ENCODE measurements around the gene TRAPPC6A. TPM values are rescaled to one million over a fixed set of nuclear protein-coding genes. Genes with fewer than 3 reads are reported as not detected.

TRAPPC6A gene
- total RNA-seq, 1 donor from 2014 or later, result 14.2 TPM

DNA sequence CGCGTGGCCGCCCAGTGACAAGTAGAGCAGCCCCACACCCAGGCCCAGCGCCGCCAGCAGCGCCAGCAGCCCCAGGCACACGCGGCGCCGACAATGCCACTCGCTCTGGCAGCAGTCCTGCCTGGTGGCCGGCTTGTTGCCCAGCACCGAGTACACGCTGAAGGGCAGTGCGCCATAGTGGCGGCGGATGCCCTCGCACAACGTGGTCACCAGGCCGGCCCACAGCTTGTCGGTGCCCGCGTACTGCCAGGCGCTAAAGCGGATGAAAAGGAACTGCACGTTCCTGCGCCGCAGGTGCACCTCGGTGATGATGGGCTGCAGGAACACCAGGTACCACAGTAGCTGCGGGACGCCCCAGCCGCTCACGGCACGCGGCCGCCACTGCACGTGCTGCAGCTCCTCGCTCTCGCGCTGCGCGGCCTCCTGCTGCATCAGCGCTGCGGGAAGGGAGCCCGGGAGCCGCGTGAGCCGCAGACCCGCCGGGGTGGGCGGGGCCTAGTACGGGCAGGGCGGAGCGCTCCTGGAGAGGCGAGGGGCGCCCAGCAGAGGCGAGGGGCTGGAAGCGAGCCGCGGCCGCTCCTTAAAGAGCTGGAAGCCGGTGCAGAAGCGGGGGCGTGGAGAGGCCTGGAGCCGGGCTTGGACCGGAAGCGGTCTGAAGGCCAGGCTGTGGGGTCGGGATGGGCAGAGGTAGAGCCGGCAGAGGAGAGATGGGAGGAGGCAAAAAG is 24.5 kb downstream of the TRAPPC6A start:
- intact Hi-C loops (cut with DNase I), result no loop called here
- peak; percentile 60 for ATAC-seq
- DNase-seq (ENCODE audit: missing footprints), result no peak

DNA sequence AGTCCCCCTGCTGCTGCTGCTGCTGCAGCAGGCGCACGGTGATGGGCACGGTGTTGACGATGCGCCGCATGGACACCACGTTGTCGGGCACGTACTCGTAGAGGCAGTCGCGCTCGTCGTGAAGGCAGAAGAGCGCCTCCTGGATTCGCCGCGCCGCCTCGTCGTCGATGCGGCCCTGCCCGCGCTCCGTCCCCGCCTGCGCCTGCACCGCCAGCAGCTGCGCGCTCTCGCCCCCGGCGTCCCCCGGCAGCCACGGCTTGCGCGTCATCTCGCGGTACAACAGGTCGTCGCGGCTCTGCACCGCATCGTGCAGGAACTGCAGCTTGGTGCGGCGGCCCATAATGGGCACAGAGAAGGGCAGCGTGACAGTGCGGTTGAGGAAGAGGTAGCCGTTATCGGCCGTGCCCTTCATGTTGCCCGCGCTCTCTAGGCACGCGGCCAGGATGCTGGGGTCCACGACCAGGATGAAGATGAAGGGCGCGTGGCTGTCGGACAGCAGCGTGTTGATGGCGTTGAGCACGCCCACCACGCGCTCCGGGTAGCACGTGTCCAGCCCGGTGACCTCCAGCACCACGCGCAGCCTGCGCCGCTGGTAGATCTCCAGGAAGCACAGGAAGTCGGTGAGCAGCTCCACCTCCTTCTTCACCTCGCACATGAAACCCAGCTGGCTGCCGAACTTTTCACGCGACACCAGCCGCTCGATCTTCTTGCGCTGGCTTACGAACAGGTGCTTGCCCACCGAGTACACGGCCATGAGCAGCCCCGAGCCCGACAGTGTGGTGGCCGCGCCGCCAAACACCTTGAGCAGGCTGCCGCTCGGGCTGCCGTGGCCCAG is 25.3 kb downstream of the TRAPPC6A start:
- intact Hi-C loops (cut with DNase I), result no loop called here
- ATAC-seq (peak; percentile 47), DNase-seq (ENCODE audit: missing footprints) (no peak)

DNA sequence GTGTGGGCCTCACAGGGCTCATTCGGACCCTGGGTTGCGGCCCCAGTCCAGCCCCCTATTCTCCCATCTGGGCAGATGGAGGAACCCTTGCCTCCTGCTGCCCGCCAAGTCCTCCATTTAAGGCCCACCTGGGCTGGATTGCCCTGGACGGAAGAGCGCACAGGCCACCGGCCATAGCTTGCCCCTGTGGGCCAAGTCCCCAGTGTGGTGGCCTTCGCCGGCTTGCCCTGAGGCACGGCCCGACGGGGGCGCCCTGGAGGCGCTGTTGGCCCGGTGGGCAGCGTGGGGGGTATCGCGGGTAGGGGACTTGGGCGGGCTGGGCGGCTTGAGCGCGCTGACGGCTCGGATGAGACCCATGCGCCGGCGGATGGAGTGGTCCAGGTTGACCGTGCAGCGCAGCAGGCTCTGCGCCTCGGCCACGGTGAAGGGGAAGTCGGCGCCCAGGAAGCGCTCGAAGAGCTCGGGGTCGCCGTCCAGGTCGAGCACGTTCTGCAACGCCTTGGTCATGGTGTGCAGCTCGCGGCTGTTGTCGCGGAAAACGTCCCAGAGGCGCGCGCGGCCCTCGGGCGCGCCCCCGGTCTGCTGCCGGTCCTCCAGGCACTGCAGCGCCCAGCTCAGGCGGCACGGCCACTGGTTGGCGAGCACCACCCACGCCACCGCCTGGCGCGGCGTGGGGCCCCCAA is 26.1 kb downstream of the TRAPPC6A start:
- DNase-seq (ENCODE audit: missing footprints) (peak; percentile 31), ATAC-seq (no peak)
- intact Hi-C loops (cut with DNase I), result no loop called here

DNA sequence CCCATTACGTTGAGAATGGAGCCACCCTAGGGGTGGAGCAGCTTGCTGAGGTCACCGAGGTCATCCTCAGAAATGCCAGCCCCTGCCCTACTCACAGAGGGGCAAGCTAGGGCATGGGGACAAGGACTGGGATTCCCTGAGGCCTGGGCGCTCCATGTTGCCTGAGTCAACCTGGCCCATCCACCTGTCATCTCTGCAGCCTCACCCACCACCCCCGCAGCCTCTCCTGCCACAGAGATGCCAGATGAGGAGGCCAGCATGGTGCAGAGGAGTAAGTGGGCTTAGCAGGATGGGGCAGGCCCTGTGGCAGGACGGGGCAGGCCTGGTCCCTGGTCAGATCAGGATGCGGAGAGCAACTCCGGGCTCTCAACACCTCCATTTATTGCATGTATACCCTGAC is 26.7 kb downstream of the TRAPPC6A start:
- DNase-seq (ENCODE audit: missing footprints) (peak; percentile 9), ATAC-seq (no peak)
- intact Hi-C loops (cut with DNase I), result no loop called here

DNA sequence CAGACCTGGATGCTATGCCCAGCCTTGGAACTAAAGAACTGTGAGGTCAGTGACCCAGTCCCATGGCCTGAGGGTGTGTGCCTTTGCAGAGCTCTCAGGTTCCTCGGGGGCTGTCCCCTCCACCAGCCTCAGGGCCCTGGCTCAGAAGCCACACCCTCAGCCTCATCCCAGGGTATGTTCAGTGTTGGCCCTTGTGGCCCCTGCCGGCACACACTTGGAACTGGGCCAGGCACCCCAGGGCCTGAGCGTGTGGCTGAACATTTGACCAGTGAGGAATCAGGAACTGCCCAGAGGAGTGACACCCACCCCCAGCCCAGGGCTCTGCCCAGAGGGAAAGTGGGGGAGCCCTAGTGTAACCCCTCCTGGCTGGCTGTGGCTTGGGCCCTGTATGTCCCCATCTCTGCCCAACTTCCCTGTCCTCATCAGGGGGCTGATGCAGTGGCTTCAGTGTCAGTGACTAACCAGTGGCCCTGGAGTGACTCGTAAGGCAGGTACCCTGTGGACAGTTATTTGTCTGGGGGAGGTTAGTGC is 27.2 kb downstream of the TRAPPC6A start:
- intact Hi-C loops (cut with DNase I), result no loop called here
- ATAC-seq, result no peak

DNA sequence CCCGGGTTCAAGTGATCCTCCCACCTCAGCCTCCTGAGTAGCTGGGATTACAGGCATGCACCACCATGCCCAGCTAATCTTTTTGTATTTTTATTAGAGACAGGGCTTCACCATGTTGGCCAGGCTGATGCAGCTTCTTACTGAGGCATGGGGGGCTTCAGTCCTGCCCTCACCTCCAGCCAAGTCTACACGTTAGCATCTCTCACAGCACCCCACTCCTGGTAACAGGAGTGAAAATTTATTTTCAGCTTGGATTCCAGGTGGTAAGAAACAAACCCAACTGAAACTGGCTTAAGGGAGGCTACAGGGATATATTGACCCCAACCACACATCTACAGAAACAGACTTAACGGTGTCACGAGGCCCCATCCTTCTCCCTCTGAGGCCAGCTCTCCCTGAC is 27.9 kb downstream of the TRAPPC6A start:
- ATAC-seq (no peak), DNase-seq (ENCODE audit: missing footprints) (peak; percentile 21)
- intact Hi-C loops (cut with DNase I), result no loop called here

More for the DNA sequence above, 27.2 kb downstream of the TRAPPC6A start:
- DNase-seq (ENCODE audit: missing footprints), result peak; percentile 37

DNA sequence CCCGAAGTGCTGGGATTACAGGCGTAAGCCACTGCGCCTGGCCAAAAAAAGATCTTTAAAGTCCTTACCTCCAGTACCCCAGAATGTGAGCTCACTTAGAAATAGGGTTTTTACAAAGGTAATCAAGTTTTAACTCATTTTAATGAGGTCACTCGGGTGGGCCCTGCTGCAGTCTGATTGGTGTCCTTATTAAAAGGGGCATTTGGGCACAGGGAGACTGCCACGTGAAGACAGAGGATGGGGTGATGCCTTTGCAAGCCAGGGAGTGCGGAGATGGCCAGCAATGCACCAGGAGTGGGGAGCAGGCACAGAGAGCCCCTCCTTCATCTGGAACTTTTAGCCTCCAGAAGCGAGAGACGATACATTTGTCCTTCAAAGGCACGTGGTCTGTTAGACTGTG is 28.9 kb downstream of the TRAPPC6A start:
- intact Hi-C loops (cut with DNase I), result no loop called here
- ATAC-seq, result no peak
- DNase-seq (ENCODE audit: missing footprints), result no peak

DNA sequence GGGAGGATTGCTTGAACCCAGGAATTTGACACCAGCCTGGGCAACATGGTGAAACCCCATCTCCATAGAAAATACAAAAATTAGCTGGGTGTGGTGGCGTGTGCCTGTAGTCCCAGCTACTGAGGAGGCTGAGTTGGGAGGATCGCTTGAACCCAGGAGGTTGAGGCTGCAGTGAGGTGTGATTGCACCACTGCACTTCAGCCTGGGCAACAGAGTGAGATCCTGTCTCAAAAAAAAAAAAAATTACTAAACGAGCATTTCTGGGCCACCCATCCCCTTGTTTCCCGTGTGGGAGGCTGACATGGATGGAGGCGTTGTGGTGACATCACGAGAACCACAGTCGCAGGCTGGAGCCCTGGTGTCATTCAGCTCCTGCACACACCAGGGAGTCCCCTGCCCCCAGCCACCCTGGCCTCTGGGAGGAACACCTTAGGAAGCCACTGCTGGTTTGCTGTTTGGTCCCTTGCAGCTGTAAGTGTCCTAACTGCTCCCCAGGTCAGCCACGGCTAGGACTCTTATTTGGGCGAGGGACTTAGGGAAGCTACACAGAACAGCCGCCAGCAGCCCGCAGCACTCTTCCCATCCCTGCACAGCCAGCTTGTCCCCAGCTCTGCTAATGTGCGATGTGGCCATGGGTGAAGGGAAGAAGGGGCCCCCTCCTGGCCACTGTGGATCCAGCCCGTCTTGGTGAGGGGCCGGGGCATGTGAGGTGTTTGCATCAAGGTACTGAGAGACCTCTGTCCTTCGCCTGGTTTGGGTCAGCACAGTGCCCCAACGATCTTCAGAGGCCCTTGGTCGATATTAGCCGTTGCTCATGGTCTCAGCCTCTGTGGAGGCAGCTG is 30.0 kb downstream of the TRAPPC6A start:
- ATAC-seq (no peak), DNase-seq (ENCODE audit: missing footprints) (no peak)
- intact Hi-C loops (cut with DNase I), result no loop called here

DNA sequence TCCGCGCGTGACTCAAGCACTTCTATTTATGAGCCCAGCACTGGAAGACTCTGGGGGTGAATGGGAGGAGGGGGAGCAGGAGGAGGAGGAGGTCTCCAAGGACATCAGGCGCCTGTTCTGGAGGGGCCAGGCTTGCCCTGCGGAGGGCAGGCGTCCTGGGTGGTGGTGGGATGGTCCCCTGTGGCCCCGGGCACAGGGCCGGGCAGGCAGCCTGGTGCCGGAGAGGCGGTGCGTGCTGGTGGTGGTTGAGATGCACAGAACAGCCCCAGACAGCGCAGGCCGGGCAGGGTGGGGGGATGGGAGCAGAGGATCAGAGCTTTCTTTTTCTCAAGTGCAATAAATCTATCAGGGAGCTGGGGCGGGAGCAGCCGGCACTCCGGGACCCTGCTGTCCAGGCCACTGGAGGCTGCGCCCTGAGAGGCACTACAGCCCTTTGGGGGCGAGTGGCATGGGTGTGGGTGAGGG is 31.3 kb downstream of the TRAPPC6A start:
- ATAC-seq (no peak), DNase-seq (ENCODE audit: missing footprints) (no peak)
- intact Hi-C loops (cut with DNase I), result no loop called here

DNA sequence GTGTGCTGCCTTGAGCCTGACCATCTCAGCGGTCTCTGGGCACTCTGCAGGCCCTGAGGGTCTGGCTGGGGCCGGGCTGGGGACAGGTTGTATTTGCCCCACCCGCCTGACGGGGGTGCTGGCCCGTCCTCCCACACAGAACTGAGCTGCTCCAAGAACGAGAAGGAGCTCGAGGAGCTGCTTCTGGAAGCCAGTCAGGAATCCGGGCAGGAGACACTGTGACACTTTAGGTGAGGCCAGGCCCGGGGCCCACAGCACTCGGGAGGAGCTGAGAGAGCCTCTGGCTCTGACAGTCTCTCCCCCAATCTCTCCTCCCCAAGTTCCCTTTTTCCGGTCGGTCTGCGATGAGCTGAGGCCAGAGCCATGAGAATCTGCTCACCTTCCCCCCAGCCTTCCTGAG is 31.8 kb downstream of the TRAPPC6A start:
- intact Hi-C loops (cut with DNase I), result no loop called here
- no peak for DNase-seq (ENCODE audit: missing footprints)
- no peak for ATAC-seq

DNA sequence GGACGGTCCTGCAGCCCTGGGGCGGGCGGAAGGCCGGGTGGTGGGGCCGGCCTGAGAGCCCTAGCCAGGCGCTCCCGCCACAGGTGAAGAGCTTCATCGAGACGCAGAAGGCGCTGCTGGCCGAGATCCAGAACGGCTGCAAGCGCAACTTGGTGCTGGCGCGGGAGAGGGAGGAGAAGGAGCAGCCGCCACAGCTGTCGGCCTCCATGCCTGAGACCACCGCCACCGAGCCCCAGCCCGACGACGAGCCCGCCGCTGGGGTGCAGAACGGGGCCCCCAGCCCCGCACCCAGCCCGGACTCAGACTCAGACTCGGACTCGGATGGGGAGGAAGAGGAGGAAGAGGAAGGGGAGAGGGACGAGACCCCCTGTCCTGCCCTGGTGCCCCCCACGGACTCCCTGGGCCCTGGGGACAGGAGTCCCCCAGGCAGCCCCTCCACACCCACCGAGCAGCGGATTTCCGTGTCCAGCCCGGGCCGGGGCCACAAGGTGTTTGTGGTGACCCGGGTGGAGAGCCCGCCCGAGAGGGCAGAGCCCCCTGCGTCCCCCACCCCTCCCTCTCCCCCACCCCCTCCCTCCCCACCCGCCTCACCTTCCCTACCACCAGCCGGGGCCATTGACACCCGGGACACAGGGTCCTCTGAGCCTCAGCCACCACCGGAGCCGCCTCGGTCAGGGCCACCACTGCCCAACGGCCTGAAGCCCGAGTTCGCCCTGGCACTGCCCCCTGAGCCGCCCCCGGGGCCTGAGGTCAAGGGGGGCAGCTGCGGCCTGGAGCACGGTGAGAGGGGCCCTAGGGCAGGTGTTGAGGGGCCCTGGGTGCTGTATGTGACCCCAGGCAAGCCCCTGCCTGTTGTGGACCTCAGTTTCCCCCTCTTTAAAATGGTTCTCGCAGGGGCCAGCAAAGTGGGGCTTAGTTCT is 32.5 kb downstream of the TRAPPC6A start:
- ATAC-seq, result no peak
- no peak for DNase-seq (ENCODE audit: missing footprints)
- intact Hi-C loops (cut with DNase I), result no loop called here

DNA sequence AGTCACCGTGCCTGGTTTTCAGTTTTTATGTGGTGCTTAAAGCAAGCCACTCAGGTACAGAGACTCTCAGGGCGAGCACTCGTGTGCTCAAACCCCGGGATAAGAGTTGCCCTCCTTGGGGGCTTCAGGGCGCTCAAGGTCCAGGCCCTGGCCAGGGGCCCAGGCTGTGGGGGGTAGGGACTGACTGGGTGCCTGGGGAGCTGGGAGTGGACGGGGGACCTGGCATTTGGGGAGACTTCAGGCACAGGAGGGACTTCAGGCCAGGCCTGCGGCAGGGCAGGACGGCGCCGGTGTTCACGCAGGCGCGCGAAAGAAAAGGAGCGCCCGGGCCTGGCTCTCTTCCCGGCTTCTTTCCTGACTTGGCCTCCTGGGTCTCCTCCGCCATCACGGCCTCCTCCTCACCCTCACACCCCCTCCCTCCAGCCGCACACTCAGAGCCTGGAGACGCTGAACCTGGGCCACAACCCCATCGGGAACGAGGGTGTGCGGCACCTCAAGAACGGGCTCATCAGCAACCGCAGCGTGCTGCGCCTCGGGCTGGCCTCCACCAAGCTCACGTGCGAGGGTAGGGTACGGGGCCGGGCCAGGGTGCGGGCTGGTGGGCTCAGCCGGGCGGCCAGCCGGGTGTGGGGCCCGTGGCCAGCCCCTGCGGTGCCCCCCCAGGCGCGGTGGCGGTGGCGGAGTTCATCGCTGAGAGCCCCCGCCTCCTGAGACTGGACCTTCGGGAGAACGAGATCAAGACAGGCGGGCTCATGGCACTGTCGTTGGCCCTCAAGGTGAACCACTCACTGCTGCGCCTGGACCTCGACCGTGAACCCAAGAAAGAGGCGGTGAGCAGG is 33.4 kb downstream of the TRAPPC6A start:
- intact Hi-C loops (cut with DNase I), result no loop called here
- no peak for DNase-seq (ENCODE audit: missing footprints)
- ATAC-seq, result no peak

DNA sequence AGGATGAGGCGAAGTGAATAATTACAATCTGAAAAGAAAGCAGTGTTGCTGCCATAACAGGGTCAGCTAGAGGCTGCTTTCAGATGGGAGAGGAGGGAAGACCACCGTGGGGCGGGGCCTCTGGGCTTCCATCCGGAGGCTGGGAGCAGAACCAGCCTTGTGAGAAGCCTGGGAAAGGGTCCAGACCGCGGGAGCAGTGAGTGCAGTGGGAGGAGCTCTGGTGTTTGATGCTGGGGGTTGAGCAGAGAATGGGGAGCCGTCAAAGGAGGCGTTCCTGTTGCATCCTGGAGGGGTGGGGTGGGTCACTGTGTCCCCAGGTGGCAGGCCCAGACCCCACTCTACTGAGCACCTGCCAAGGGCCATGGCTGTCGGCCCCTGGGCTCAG is 35.3 kb downstream of the TRAPPC6A start:
- intact Hi-C loops (cut with DNase I), result no loop called here
- ATAC-seq (no peak), DNase-seq (ENCODE audit: missing footprints) (no peak)

DNA sequence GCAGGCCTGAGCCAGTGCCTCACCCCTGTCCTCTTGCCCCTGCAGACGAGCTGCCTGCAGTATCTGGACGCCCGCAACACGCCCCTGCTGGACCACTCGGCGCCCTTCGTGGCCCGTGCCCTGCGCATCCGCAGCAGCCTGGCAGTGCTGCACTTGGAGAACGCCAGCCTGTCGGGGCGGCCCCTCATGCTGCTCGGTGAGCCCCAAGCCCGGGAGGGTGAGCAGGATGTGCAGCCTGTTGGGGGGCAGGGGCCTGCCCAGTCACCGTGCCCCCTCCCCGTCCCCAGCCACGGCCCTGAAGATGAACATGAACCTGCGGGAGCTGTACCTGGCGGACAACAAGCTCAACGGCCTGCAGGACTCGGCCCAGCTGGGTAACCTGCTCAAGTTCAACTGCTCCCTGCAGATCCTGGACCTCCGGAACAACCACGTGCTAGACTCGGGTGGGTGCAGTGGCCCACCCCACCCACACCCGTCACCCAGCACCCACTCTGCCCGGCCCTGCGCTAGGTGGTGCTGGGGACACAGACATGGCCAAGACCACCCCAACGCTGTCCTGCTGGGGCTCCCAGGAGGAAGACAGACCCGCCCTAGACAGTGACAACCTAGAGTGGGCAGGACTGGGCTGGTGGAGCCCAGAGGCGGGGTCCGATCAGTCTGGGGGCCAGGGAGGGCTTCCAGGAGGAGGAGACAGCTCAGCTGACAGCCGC is 35.9 kb downstream of the TRAPPC6A start:
- intact Hi-C loops (cut with DNase I), result no loop called here
- DNase-seq (ENCODE audit: missing footprints) (no peak), ATAC-seq (no peak)

DNA sequence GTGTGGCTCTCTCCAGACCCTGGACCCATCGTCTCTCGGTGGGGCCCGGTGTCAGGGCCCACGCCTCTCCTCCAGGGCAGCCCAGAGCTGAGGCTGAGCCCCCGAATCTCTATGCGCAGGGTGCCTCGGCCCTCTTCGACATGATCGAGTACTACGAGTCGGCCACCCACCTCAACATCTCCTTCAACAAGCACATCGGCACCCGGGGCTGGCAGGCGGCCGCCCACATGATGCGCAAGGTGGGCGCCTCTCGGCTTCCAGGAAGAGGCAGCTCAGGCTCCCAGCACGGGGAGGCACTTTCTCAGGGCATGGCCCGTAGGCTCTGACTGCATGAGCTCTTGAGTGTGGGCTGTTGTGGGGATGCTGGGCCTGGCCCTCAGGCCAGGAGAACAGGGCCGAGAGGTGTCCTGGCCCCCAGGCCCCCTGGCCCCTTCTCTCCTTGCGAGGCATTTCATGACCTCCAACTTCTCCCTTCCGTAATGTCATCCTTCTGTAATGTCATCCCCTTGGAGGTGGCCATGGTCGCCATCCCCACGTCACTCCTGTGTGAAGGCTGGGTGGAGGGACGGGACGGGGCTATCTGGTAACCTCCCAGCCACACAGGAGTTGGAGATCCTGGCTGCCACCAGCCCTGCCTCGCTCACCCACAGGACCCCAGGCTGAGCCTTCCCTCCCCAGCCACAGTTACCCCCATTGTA is 36.7 kb downstream of the TRAPPC6A start:
- ATAC-seq, result no peak
- no peak for DNase-seq (ENCODE audit: missing footprints)
- intact Hi-C loops (cut with DNase I), result no loop called here

DNA sequence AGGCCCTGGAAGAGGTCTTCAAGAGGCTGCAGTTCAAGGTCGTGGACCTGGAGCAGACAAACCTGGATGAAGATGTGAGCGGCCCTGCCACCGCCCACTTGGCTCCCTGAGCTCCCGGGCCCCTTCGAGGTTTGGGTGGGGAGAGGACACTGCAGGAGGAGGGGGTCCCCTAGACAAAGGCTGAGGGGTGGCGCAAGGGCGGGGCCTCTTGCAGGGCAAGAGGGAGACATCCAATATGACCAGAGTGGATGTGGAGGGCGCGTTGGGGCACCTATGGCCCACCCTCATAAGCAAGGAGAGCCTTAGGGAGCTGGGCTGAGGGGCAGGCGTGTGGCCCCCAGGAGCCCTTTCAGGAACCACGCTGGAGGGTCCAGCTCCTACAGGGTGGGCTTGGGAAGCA is 37.5 kb downstream of the TRAPPC6A start:
- DNase-seq (ENCODE audit: missing footprints), result no peak
- intact Hi-C loops (cut with DNase I), result no loop called here
- no peak for ATAC-seq

Data from Right ventricle myocardium inferior (tissue), 1 donor.